SK-N-MC (cell line): ENCODE results near the gene PGD.

Experiments
- EZH2 ChIP-seq: fragments of 200-600 bp; sonication (generic); IDR thresholded peaks from one replicate; pipeline ENCODE4 v1.6.1; 2017; ENCODE audit warnings: antibody characterized with exemption
- POLR2AphosphoS5 ChIP-seq: IDR thresholded peaks from 2 replicates; pipeline ENCODE4 v1.6.1; 2012; ENCODE audit warnings: mild to moderate bottlenecking, low read depth, low read length, borderline replicate concordance

DNA sequence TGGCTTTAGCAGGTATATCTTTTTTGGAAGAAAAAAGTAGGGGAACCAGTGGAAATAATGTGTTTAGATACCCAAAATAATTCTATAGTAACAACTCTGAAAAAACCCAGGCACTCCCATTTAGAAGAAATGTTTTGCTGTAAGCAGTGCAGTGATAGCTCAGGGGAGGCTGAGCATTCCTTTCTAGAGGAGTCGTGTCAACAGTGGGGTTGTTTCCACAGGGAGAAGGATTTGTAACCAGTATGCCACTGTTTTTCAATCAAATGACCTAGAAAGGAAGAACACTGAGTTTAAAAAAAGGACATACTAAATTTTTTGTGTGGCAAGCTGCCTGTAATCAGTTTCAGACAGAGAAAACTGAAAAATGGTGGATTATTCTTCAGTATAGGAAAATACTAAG is 2.4 kb downstream of the PGD start:
- TF ChIP-seq EZH2 (no peak), POLR2AphosphoS5 (no peak)
